Loucy (cell line): ENCODE data around the gene PLPP3.

Source experiments
- H2AFZ ChIP-seq: fragments of 200-600 bp; sonication (generic); 2 replicates; pipeline ENCODE4 v1.6.0; 2016; ENCODE audit warnings: antibody characterized with exemption, mild to moderate bottlenecking, low read length, moderate library complexity
- H3F3A ChIP-seq: fragments of 200-600 bp; 2 replicates; pipeline ENCODE4 v1.6.0; 2016; ENCODE audit warnings: antibody characterized with exemption, low read depth, mild to moderate bottlenecking
- H3K27me3 ChIP-seq: fragments of 200-600 bp; sonication (generic); 2 replicates; pipeline ENCODE4 v1.6.1; 2014; ENCODE audit warnings: low read length, mild to moderate bottlenecking; ENCODE audit not compliant: insufficient read depth, poor library complexity, severe bottlenecking
- H3K36me3 ChIP-seq: fragments of 200-600 bp; sonication (generic); 2 replicates; pipeline ENCODE4 v1.6.1; 2016; ENCODE audit warnings: low read length; ENCODE audit not compliant: insufficient read depth
- H3K4me1 ChIP-seq: fragments of 200-600 bp; sonication (generic); 2 replicates; pipeline ENCODE4 v1.5.1; 2014; ENCODE audit warnings: low read length, mild to moderate bottlenecking; ENCODE audit not compliant: insufficient read depth, poor library complexity, severe bottlenecking
- H3K4me2 ChIP-seq: fragments of 200-600 bp; sonication (generic); 2 replicates; pipeline ENCODE4 v1.6.0; 2014; ENCODE audit warnings: antibody characterized with exemption, low read length, low read depth, mild to moderate bottlenecking; ENCODE audit not compliant: poor library complexity, severe bottlenecking
- H3K4me3 ChIP-seq: fragments of 200-600 bp; sonication (generic); 2 replicates; pipeline ENCODE4 v1.5.1; 2014; ENCODE audit warnings: low read length, mild to moderate bottlenecking, mixed read lengths; ENCODE audit not compliant: poor library complexity, severe bottlenecking
- H3K79me2 ChIP-seq: fragments of 200-600 bp; sonication (generic); 2 replicates; pipeline ENCODE4 v1.6.1; 2014; ENCODE audit warnings: low read length; ENCODE audit not compliant: insufficient read depth
- H3K9ac ChIP-seq: fragments of 200-600 bp; sonication (generic); 2 replicates; pipeline ENCODE4 v1.6.0; 2014; ENCODE audit warnings: mild to moderate bottlenecking, low read depth, low read length, moderate library complexity; ENCODE audit not compliant: poor library complexity, severe bottlenecking
- H3K9me2 ChIP-seq: fragments of 200-600 bp; sonication (generic); replicated peaks from 2 replicates; pipeline ENCODE4 v1.6.1; 2016; ENCODE audit warnings: low read depth, low read length, mixed read lengths
- H3K9me3 ChIP-seq: fragments of 200-600 bp; sonication (generic); 2 replicates; pipeline ENCODE4 v1.6.1; 2014; ENCODE audit warnings: mild to moderate bottlenecking, antibody characterized with exemption, low read length, low read depth; ENCODE audit not compliant: insufficient read depth
- H4K20me1 ChIP-seq: fragments of 200-600 bp; sonication (generic); 2 replicates; pipeline ENCODE4 v1.6.0; 2014; ENCODE audit warnings: antibody characterized with exemption, low read length, mild to moderate bottlenecking; ENCODE audit not compliant: insufficient read depth, poor library complexity, severe bottlenecking
- EZH2phosphoT487 ChIP-seq: fragments of 200-600 bp; IDR thresholded peaks from 2 replicates; pipeline ENCODE4 v1.6.1; 2018; ENCODE audit warnings: antibody characterized with exemption, mild to moderate bottlenecking, moderate library complexity, borderline replicate concordance
- TF ChIP-seq, protein P1 (sequence below): fragments of 200-600 bp; sonication (generic); conservative IDR thresholded peaks from 2 replicates; pipeline ENCODE4 v1.5.1; 2014; ENCODE audit warnings: mild to moderate bottlenecking, antibody characterized with exemption, low read length

PLPP3 gene

DNA sequence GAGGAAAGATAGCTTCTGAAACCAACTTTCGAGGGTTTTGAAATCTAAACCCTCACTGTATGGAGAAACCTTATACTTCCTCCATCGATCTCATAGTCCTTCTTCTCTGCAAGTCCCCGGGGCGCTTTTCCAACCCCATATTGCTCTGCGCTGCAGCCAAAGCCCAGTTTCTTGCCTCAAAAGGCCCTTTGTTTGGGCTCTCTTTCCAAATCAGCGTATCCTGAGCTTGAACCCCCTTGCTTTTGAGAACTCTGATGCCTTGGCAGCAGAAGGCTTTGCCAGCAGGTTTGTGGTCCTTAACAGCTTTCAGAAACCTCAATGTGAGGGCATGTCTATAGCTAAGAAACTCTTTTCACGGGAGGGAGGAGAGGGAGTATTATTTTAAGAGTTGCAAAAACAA, 21.6 kb downstream of the PLPP3 start:
- Histone ChIP-seq H3K79me2 (no peaks in the 10 kb centered on the region), H4K20me1 (no peaks in the 10 kb centered on the region), H3K9me3 (no peaks in the 10 kb centered on the region), H3K9ac (no peak overlapping the region), H3K27me3 (no peaks in the 10 kb centered on the region), H3K36me3 (no peaks in the 10 kb centered on the region), H3K4me3 (no peak overlapping the region), H3F3A (no peaks in the 10 kb centered on the region), H3K4me1 (no peaks in the 10 kb centered on the region), H3K4me2 (no peak overlapping the region), H2AFZ (no peak overlapping the region), H3K9me2 (no peaks in the 10 kb centered on the region)
- no peak for TF ChIP-seq EZH2phosphoT487
- TF ChIP-seq, protein P1, sequence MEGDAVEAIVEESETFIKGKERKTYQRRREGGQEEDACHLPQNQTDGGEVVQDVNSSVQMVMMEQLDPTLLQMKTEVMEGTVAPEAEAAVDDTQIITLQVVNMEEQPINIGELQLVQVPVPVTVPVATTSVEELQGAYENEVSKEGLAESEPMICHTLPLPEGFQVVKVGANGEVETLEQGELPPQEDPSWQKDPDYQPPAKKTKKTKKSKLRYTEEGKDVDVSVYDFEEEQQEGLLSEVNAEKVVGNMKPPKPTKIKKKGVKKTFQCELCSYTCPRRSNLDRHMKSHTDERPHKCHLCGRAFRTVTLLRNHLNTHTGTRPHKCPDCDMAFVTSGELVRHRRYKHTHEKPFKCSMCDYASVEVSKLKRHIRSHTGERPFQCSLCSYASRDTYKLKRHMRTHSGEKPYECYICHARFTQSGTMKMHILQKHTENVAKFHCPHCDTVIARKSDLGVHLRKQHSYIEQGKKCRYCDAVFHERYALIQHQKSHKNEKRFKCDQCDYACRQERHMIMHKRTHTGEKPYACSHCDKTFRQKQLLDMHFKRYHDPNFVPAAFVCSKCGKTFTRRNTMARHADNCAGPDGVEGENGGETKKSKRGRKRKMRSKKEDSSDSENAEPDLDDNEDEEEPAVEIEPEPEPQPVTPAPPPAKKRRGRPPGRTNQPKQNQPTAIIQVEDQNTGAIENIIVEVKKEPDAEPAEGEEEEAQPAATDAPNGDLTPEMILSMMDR, result no peak

- H3K4me3 ChIP-seq, result no peak overlapping the region
- H3K4me1 ChIP-seq, result no peaks in the 10 kb centered on the region
- no peaks in the 10 kb centered on the region for H3K27me3 ChIP-seq
- no peaks in the 10 kb centered on the region for H3K9me3 ChIP-seq
- no peak overlapping the region for H3K4me2 ChIP-seq
- H3K36me3 ChIP-seq, result no peaks in the 10 kb centered on the region
- H3K9me2 ChIP-seq, result no peaks in the 10 kb centered on the region
- TF ChIP-seq EZH2phosphoT487, result no peak
- TF ChIP-seq, protein P1, result no peak
- H3K79me2 ChIP-seq, result no peaks in the 10 kb centered on the region
- no peaks in the 10 kb centered on the region for H3F3A ChIP-seq
- H4K20me1 ChIP-seq, result no peaks in the 10 kb centered on the region
- H3K9ac ChIP-seq, result no peak overlapping the region
- no peak overlapping the region for H2AFZ ChIP-seq
These were observed 23.9 kb downstream of the PLPP3 start for GRCh38 chr1:56555448-56555847.

GRCh38 chr1:56553046-56553445, 26.3 kb downstream of the PLPP3 start:
- H3K9me3 ChIP-seq, result no peaks in the 10 kb centered on the region
- no peaks in the 10 kb centered on the region for H4K20me1 ChIP-seq
- H3K36me3 ChIP-seq, result no peaks in the 10 kb centered on the region
- no peaks in the 10 kb centered on the region for H3K9me2 ChIP-seq
- H3K79me2 ChIP-seq, result no peaks in the 10 kb centered on the region
- no peak overlapping the region for H3K4me3 ChIP-seq
- no peaks in the 10 kb centered on the region for H3K4me1 ChIP-seq
- no peak overlapping the region for H2AFZ ChIP-seq
- H3K27me3 ChIP-seq, result no peaks in the 10 kb centered on the region
- no peak for TF ChIP-seq EZH2phosphoT487
- TF ChIP-seq, protein P1, result no peak
- H3K4me2 ChIP-seq, result no peak overlapping the region
- H3F3A ChIP-seq, result no peaks in the 10 kb centered on the region
- H3K9ac ChIP-seq, result no peak overlapping the region
